Measurements from ENCODE around the gene TMEM220.

GRCh38 chr17:10776381-10776780, 46.6 kb upstream of the TMEM220 start:
- no peak for TF ChIP-seq ZNF274 (IDR thresholded peaks at IDR 0.05; ENCODE audit: low read depth, low read length)
- no peak for TF ChIP-seq YY1 (IDR thresholded peaks at IDR 0.05; ENCODE audit: insufficient read depth, insufficient read length)
- no peak for TF ChIP-seq SUZ12 (IDR thresholded peaks at IDR 0.05; ENCODE audit: extremely low read depth, insufficient read depth, insufficient read length)

All from NT2/D1 (cell line).